Measurements from ENCODE around the gene OR51B2. TPM values are rescaled to one million over a fixed set of nuclear protein-coding genes. Genes with fewer than 3 reads are reported as not detected.
"Not testable (repeated sequence)": the region's sequence is repeated elsewhere in the genome, so short reads cannot be mapped to it uniquely, and the experiment has no call there.

Gene OR51B2
- polyA plus RNA-seq, 1 donor from 2014 or later, result not detected

- not testable (repeated sequence) for H3K36me3 ChIP-seq (ENCODE audit: insufficient read depth, low read length); H3K9me2 ChIP-seq (ENCODE audit: insufficient read depth, low read length); H3K9ac ChIP-seq (ENCODE audit: low read length); H2AFZ ChIP-seq (ENCODE audit: low read depth, low read length); H3K4me3 ChIP-seq (ENCODE audit: low read length); H3K27me3 ChIP-seq (ENCODE audit: insufficient read depth, low read depth, low read length); H3K79me2 ChIP-seq (replicated peaks; ENCODE audit: insufficient read depth, low read length); H3K27ac ChIP-seq (ENCODE audit: low read length); H3K9me3 ChIP-seq (ENCODE audit: low read length); H3K4me2 ChIP-seq (ENCODE audit: low read length); H4K20me1 ChIP-seq (ENCODE audit: insufficient read depth); H3F3A ChIP-seq (ENCODE audit: insufficient read depth, low read length, poor library complexity, severe bottlenecking)
Measured at GRCh38 chr11:5337253-5337652, 13.2 kb upstream of the OR51B2 start.

GRCh38 chr11:5336331-5336730, 12.2 kb upstream of the OR51B2 start:
- Histone ChIP-seq H3K9me2 (ENCODE audit: insufficient read depth, low read length) (no peaks in the 10 kb centered on the region), H3K4me3 (ENCODE audit: low read length) (no peak overlapping the region)
- TF ChIP-seq MXI1 (conservative IDR thresholded peaks at IDR 0.05; ENCODE audit: poor library complexity, severe bottlenecking), result no peak
- no peak for TF ChIP-seq POLR2AphosphoS5 (IDR thresholded peaks at IDR 0.05)
- TF ChIP-seq SMC3 (conservative IDR thresholded peaks at IDR 0.05; ENCODE audit: poor library complexity), result no peak
- TF ChIP-seq RAD21 (conservative IDR thresholded peaks at IDR 0.05), result no peak
- TF ChIP-seq CTCF (IDR thresholded peaks at IDR 0.05; ENCODE audit: poor library complexity, severe bottlenecking), result no peak
- no peak for TF ChIP-seq REST (IDR thresholded peaks at IDR 0.05; ENCODE audit: borderline replicate concordance)
- TF ChIP-seq TAF1 (IDR thresholded peaks at IDR 0.05; ENCODE audit: low read depth), result no peak
- no peak for TF ChIP-seq EP300 (conservative IDR thresholded peaks at IDR 0.05; ENCODE audit: poor library complexity, severe bottlenecking)
- TF ChIP-seq EZH2 (IDR thresholded peaks at IDR 0.05; ENCODE audit: borderline replicate concordance, insufficient read depth, low read length, poor library complexity, severe bottlenecking), result no peak

GRCh38 chr11:5335170-5335569, 11.1 kb upstream of the OR51B2 start:
- H3K79me2 ChIP-seq (replicated peaks; ENCODE audit: insufficient read depth, low read length), result no peaks in the 10 kb centered on the region
- H3K4me3 ChIP-seq (ENCODE audit: low read length), result no peak overlapping the region
- no peaks in the 10 kb centered on the region for H3F3A ChIP-seq (ENCODE audit: insufficient read depth, low read length, poor library complexity, severe bottlenecking)
- no peaks in the 10 kb centered on the region for H3K27me3 ChIP-seq (ENCODE audit: insufficient read depth, low read depth, low read length)
- H3K4me2 ChIP-seq (ENCODE audit: low read length), result no peak overlapping the region
- H3K27ac ChIP-seq (ENCODE audit: low read length), result no peak overlapping the region
- TF ChIP-seq EZH2 (IDR thresholded peaks at IDR 0.05; ENCODE audit: borderline replicate concordance, insufficient read depth, low read length, poor library complexity, severe bottlenecking), result no peak
- no peak for TF ChIP-seq CTCF (IDR thresholded peaks at IDR 0.05; ENCODE audit: poor library complexity, severe bottlenecking)
- H3K36me3 ChIP-seq (ENCODE audit: insufficient read depth, low read length), result no peaks in the 10 kb centered on the region
- no peak overlapping the region for H3K9ac ChIP-seq (ENCODE audit: low read length)
- no peaks in the 10 kb centered on the region for H4K20me1 ChIP-seq (ENCODE audit: insufficient read depth)
- no peak overlapping the region for H2AFZ ChIP-seq (ENCODE audit: low read depth, low read length)
- H3K9me2 ChIP-seq (ENCODE audit: insufficient read depth, low read length), result no peaks in the 10 kb centered on the region
- no peaks in the 10 kb centered on the region for H3K9me3 ChIP-seq (ENCODE audit: low read length)

More at GRCh38 chr11:5336331-5336730, 12.2 kb upstream of the OR51B2 start:
- H3K27me3 ChIP-seq (ENCODE audit: insufficient read depth, low read depth, low read length), result no peaks in the 10 kb centered on the region
- H3K27ac ChIP-seq (ENCODE audit: low read length), result no peak overlapping the region
- no peak overlapping the region for H3K9ac ChIP-seq (ENCODE audit: low read length)
- H3K36me3 ChIP-seq (ENCODE audit: insufficient read depth, low read length), result no peaks in the 10 kb centered on the region
- no peaks in the 10 kb centered on the region for H3F3A ChIP-seq (ENCODE audit: insufficient read depth, low read length, poor library complexity, severe bottlenecking)
- H4K20me1 ChIP-seq (ENCODE audit: insufficient read depth), result no peaks in the 10 kb centered on the region
- H2AFZ ChIP-seq (ENCODE audit: low read depth, low read length), result no peak overlapping the region
- H3K79me2 ChIP-seq (replicated peaks; ENCODE audit: insufficient read depth, low read length), result no peaks in the 10 kb centered on the region
- no peak overlapping the region for H3K4me2 ChIP-seq (ENCODE audit: low read length)
- no peaks in the 10 kb centered on the region for H3K9me3 ChIP-seq (ENCODE audit: low read length)
